GM06990 (cell line): ENCODE data around the gene PWP1.

Experiments
- DNase-seq: peaks from one replicate; pipeline ENCODE4 v3.0.0-alpha.2; 2011; ENCODE audit not compliant: insufficient read length; ENCODE audit errors: extremely low read depth
- H3K27me3 ChIP-seq: replicated peaks from 2 replicates; pipeline ENCODE4 v1.6.0; 2011; ENCODE audit warnings: low read length; ENCODE audit not compliant: control insufficient read depth, insufficient read depth
- H3K36me3 ChIP-seq: 2 replicates; pipeline ENCODE4 v1.5.1; 2011; ENCODE audit warnings: low read length; ENCODE audit not compliant: control insufficient read depth, insufficient read depth
- H3K4me3 ChIP-seq: replicated peaks from 2 replicates; pipeline ENCODE4 v1.5.1; 2011; ENCODE audit warnings: low read depth, mild to moderate bottlenecking, control low read depth, low read length
- CTCF ChIP-seq: IDR thresholded peaks from 2 replicates; pipeline ENCODE4 v1.5.1; 2011; ENCODE audit warnings: low read length, control low read depth, mild to moderate bottlenecking, inconsistent platforms; ENCODE audit not compliant: insufficient read depth, poor library complexity, severe bottlenecking

The PWP1 gene

GRCh38 chr12:107649661-107650061 lies 35.9 kb upstream of the PWP1 start:
- TF ChIP-seq CTCF = no peak
- no peak for DNase-seq
- H3K36me3 ChIP-seq = no peaks in the 10 kb centered on the region
- H3K4me3 ChIP-seq = no peak overlapping the region
- H3K27me3 ChIP-seq = no peaks in the 10 kb centered on the region; the same call in 1 of the 2 replicates

- Histone ChIP-seq H3K27me3 (no peaks in the 10 kb centered on the region; the same call in 1 of the 2 replicates), H3K36me3 (no peaks in the 10 kb centered on the region), H3K4me3 (no peak overlapping the region)
- no peak for DNase-seq
- no peak for TF ChIP-seq CTCF
Measured at GRCh38 chr12:107650977-107651376, 34.6 kb upstream of the PWP1 start.

GRCh38 chr12:107651571-107652449 lies 33.8 kb upstream of the PWP1 start:
- DNase-seq = no peak
- no peaks in the 10 kb centered on the region for H3K36me3 ChIP-seq
- TF ChIP-seq CTCF = no peak
- H3K4me3 ChIP-seq = no peak overlapping the region
- H3K27me3 ChIP-seq = no peaks in the 10 kb centered on the region; the same call in 1 of the 2 replicates

- Histone ChIP-seq H3K4me3 (no peak overlapping the region), H3K36me3 (no peaks in the 10 kb centered on the region)
- no peak for DNase-seq
Measured at GRCh38 chr12:107653519-107653918, 32.1 kb upstream of the PWP1 start.

GRCh38 chr12:107654873-107655272 lies 30.7 kb upstream of the PWP1 start:
- Histone ChIP-seq H3K27me3 (no peaks in the 10 kb centered on the region), H3K4me3 (no peak overlapping the region), H3K36me3 (no peaks in the 10 kb centered on the region)
- DNase-seq = no peak
- TF ChIP-seq CTCF = no peak

More at GRCh38 chr12:107653519-107653918, 32.1 kb upstream of the PWP1 start:
- H3K27me3 ChIP-seq = no peaks in the 10 kb centered on the region
- no peak for TF ChIP-seq CTCF
